CD4-positive, alpha-beta T cell treated with Interferon gamma for 1 hour (primary cell): ENCODE results near the gene KLHL30.

Experiments used
- DNase-seq: peaks from one replicate; pipeline ENCODE4 v3.0.0-alpha.2; 2020

KLHL30 gene

GRCh38 chr2:238151205-238151604, 12.7 kb downstream of the KLHL30 start:
- DNase-seq, result no peak

- no peak for DNase-seq
These were observed 13.3 kb downstream of the KLHL30 start for GRCh38 chr2:238151628-238152235.

GRCh38 chr2:238152771-238153688, 14.6 kb downstream of the KLHL30 start:
- no peak for DNase-seq

GRCh38 chr2:238154570-238154969, 16.1 kb downstream of the KLHL30 start:
- no peak for DNase-seq

- no peak for DNase-seq
These were observed 16.7 kb downstream of the KLHL30 start for GRCh38 chr2:238155051-238155760.

- DNase-seq, result no peak
These were observed 17.6 kb downstream of the KLHL30 start for GRCh38 chr2:238155761-238156694.

- DNase-seq, result no peak
These were observed 19.1 kb downstream of the KLHL30 start for GRCh38 chr2:238157506-238158017.

- no peak for DNase-seq
These were observed 19.6 kb downstream of the KLHL30 start for GRCh38 chr2:238158018-238158508.

GRCh38 chr2:238158509-238159070, 20.1 kb downstream of the KLHL30 start, which contains the start of gene ERFE:
TSS of gene ERFE (plus strand) at chr2:238158970. CDS start at chr2:238159008, 38 bp downstream.
- DNase-seq, result peak; percentile 32

- DNase-seq, result no peak
These were observed 20.6 kb downstream of the KLHL30 start for GRCh38 chr2:238159071-238159539.

- DNase-seq, result no peak
These were observed 21.3 kb downstream of the KLHL30 start for GRCh38 chr2:238159661-238160205.

- no peak for DNase-seq
These were observed 22.0 kb downstream of the KLHL30 start for GRCh38 chr2:238160206-238161129.

GRCh38 chr2:238161291-238162051, 23.0 kb downstream of the KLHL30 start:
- no peak for DNase-seq

GRCh38 chr2:238162251-238162845, 23.9 kb downstream of the KLHL30 start:
- DNase-seq, result no peak

GRCh38 chr2:238162846-238163441, 24.5 kb downstream of the KLHL30 start:
- no peak for DNase-seq

GRCh38 chr2:238163481-238164198, 25.2 kb downstream of the KLHL30 start:
- no peak for DNase-seq

GRCh38 chr2:238164906-238165287, 26.4 kb downstream of the KLHL30 start:
- DNase-seq, result no peak
